Caki2 (cell line): ENCODE results near the gene LCE1F. TPM values are rescaled to one million over a fixed set of nuclear protein-coding genes. Genes with fewer than 3 reads are reported as not detected.

Source experiments
- DNase-seq: peaks from one replicate; pipeline ENCODE4 v3.0.0-alpha.2; 2015; ENCODE audit warnings: low read depth
- in situ Hi-C: cut with HindIII; loops from 2 replicates; pipeline ENCODE4 v1.10.0; 2016; ENCODE audit warnings: low sequenced_read_pairs, low pct_unique_long_range_greater_than_20kb, mixed read lengths
- total RNA-seq: library from RNA; depleted of rRNA; stranded (reverse); fragments of >200 nt; shearing (Covaris generic); gene quantifications from 2 replicates; pipeline ENCODE4 v1.2.3, GENCODE V29; 2014; ENCODE audit warnings: low replicate concordance

The LCE1F gene
- total RNA-seq, 1 experiment from 2014 or later, result not detected

DNA sequence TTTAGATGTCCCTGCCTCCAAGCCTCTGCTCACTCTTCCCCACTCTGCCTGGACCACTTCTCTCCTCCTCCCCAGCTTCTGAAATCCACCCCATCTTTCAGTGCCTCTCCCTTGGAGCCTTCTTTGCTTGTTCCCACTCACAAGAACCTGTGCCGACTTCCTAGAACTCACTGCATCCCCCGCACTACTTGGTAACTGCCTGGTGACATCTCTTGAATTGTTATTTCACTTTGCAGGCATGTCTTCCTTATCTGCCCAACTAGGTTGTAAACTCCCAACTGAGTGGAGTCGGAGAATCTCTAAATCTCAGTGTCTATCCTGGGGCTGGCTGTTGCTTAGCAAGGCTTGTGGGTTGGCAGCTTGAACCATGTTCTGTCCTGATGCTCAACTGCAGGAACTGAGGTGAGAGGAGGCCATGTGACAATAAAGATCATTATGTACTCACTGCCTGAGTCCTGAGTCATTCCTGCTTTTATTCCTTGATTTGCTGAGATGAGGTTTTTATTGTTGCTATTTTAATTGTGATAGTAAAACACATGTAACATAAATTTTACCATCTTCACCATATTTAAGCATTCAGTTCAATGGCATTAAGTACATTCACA lies 13.2 kb upstream of the LCE1F start:
- no peak for DNase-seq
- in situ Hi-C loops, result no loop called here

DNA sequence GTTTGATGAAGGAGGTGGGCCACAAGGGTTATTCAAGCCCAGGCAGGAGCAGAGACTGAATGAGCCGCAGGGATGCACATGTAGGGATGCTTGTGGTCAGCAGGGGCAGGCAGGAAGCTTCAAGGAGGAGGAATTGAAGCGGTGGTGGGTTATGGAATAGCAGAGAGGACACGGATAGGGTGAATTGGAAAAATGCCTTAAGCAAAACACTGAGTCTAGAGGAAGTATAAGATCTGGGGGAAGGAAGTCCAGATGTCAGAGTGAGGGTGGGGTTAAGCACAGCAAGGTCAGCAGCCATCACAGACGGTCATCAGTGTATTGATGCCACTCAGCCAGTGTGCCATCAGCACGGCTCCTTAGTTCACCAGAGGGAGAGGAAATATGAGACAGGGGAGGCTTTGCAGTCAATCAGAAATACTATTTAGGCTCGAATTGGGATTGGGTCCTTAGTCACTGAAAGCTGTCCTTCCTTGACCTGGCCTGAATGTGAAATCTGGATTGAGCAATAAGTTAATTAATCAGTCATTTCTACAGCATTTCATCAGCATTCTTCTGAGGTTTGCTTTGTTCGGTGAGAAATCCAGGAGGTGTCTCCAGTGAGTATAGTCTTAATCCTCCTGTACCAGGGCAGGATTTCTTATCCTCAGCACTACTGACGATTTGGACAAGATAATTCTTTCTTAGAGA lies 6.0 kb upstream of the LCE1F start:
- in situ Hi-C loops, result no loop called here
- no peak for DNase-seq

DNA sequence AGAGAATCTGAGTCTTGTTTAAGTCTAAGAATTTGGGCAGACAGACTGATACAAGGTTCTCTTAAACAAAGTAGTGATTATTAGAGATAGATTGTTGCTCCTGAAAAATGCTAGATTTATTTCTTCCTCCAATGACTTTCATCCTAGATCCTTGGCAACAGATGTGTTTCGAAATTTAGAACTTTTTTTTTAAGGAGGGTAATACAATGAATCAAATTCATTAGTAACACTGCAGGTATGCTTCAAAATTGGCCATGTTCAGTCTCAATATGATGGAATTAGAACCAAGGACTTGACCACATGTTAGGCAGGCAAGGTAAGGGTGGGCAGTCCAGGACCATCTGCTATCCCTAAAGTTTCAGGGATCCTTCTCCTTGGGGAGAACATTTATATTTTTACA lies 4.5 kb upstream of the LCE1F start:
- in situ Hi-C loops, result no loop called here
- no peak for DNase-seq

DNA sequence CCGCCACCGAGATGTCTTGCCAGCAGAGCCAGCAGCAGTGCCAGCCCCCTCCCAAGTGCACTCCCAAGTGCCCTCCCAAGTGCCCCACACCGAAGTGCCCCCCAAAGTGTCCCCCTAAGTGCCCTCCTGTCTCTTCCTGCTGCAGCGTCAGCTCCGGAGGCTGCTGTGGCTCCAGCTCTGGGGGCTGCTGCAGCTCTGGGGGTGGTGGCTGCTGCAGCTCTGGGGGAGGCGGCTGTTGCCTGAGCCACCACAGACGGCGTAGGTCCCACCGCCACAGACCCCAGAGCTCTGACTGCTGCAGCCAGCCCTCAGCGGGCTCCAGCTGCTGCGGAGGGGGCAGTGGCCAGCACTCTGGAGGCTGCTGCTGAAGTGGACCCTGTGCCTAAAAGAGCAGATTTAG lies 1.4 kb downstream of the LCE1F start:
- no peak for DNase-seq
- in situ Hi-C loops, result no loop called here

- peak; percentile 8 for DNase-seq
- in situ Hi-C loops, result no loop called here
Measured at GRCh38 chr1:152777510-152778137, 2.7 kb downstream of the LCE1F start.

DNA sequence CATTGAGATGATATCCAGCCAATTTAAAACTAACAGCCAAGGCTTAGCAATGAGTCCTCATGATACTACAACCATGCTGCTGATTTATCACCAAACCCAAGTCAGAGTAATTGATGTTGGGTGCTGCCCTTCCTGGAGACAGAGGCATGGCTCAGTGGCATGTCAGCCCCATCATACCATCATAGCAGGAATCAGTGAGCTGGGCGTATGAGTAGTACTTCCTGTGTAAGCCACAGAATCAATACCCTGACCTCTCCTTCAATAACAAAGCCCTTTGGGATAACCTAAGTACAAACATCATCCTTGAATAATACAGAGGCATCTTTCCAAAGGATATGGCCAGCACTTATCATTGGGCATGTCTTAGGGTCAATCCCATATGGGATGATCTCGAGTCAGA lies 8.2 kb downstream of the LCE1F start:
- in situ Hi-C loops, result no loop called here
- DNase-seq, result no peak

DNA sequence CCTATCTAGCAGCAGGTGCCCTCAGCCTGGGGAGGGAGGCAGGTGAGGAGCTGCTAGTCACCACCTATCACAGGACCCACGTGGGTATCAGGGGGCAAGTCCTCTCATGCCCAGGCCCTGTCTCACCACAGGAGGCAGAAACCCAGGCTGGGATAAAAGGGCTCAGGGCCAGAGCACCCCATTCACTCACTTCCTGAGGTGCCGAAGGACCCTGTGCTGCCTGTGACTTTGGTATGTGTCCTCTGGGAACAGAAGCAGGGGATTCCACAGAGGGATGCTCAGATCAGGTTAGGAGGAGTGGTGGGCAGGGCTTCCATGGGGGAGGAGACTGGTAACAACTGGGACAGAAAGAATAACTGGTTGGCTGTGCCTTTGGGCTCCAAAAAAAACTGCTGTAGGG lies 11.1 kb downstream of the LCE1F start, which contains the start of gene LCE1E:
Gene LCE1E (plus strand): TSS at position 181 of the 400 bp plus-strand sequence. CDS start 1,043 bp downstream, outside the sequence.
- in situ Hi-C loops, result no loop called here
- no peak for DNase-seq

DNA sequence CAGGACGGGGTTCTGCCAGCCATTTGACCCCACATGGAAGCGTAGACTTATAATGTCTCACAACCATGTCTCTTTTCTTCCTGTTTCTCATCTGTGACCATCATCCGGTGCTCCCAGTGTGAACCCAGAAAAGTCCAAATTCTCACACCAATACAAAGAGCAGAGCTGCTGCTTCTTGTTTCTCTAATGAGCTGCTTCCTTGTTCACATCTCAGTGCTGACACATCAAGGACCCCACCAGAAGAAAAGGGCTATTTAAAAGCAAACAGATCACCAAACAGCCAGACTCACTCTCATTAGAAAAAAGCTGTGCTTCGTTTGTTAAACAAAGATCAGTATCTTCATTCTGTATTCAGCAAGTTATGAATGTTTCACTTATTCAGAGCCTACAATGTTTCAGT lies 20.7 kb downstream of the LCE1F start:
- DNase-seq, result no peak
- in situ Hi-C loops, result no loop called here

DNA sequence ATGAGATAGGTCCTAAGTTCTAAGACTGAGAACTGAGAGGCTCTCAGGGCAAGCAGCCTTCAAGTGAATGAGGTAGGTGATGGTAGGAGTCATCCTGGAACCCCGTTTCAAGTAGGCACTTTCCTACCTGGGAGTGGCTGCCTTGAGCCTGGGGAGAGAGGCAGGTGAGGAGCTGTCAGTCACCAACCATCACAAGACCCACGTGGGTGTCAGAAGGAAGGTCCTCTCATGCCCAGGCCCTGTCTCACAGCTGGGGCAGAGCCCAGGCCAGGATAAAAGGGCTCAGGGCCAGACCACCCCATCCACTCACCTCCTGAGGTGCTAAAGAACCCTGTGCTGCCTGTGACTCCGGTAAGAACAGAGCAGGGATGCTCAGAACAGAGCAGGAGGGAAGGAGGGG lies 21.5 kb downstream of the LCE1F start, which contains the start of gene LCE1D:
Gene LCE1D (plus strand): TSS at position 301 of the 400 bp plus-strand sequence. CDS start 1,074 bp downstream, outside the sequence.
- DNase-seq, result no peak
- in situ Hi-C loops, result no loop called here

DNA sequence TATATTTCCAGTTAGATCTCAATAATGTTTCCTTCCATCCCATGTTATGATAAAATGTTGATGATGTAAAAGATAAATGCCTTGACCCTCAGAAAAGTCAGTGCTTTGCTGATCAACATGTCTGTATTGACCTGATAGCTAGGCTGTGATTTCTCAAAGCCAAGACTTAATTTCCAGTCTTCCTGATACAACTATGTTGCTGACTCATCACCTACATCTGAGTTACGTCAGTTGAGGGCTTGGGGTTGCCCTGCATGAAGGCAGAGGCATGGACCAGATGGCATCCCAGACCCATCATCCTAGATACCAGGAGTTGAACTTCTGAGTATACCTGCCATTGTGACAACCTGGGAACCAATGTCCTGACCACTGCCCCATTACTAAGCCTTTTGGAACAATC lies 26.4 kb downstream of the LCE1F start:
- no peak for DNase-seq
- in situ Hi-C loops, result no loop called here

DNA sequence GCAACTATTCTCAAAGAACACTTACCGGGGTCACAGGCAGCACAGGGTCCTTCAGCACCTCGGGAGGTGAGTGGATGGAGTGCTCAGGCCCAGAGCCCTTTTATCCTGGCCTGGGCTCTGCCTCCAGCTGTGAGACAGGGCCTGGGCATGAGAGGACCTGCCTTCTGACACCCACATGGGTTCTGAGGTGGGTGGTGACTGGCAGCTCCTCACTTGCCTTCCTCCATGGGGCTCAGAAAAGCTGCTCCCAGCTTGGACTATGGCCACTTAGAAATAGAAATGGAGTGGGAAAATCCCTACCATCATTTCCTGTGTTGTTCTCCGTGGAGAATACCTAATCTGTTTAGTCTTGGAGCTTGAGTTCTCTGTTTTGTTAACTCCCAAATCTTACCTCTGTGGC lies 31.6 kb downstream of the LCE1F start, which contains the start of gene LCE1C:
Gene LCE1C (minus strand): TSS at position 76 of the 400 bp plus-strand sequence. CDS start 1,173 bp downstream, outside the sequence.
- in situ Hi-C loops, result no loop called here
- no peak for DNase-seq

DNA sequence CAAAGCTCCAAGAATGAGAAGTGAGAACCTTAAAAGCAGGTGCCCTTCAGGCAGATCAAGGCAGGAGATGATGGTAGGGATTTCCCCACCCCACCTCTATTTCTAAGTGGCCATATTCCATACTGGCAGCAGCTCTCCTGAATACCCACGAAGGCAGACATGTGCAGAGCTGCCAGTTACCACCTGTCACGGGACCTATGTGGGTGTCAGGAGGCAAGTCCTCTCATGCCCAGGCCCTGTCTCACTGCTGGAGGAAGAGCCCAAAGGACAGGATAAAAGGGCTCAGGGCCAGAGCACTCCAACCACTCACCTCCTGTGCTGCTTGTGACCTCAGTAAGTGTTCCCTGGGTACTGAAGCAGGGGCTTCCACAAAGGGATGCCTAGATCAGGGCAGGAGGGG lies 36.1 kb downstream of the LCE1F start:
- DNase-seq, result no peak
- in situ Hi-C loops, result no loop called here

DNA sequence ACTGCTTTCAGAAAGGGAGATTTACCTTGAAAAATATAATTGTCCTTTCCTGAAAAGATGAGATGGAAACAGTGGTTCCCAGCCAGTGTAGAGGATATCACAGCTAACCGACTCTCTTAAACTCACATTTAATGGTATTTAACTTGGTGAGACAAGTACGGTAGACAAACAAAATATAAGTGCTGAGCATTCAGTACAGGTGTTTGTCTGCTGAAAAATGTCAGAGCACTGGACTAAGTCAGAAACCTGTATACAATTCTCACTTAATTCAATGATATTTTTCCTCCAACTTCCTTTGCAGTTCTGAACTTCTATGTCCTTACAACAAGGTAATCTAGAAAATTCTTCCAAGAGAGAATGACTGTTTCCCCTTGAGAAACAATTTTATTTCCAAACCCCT lies 36.7 kb downstream of the LCE1F start, which contains the start of gene LCE1B:
Gene LCE1B (plus strand): TSS at position 301 of the 400 bp plus-strand sequence. CDS start 476 bp downstream, outside the sequence.
- in situ Hi-C loops, result no loop called here
- no peak for DNase-seq

DNA sequence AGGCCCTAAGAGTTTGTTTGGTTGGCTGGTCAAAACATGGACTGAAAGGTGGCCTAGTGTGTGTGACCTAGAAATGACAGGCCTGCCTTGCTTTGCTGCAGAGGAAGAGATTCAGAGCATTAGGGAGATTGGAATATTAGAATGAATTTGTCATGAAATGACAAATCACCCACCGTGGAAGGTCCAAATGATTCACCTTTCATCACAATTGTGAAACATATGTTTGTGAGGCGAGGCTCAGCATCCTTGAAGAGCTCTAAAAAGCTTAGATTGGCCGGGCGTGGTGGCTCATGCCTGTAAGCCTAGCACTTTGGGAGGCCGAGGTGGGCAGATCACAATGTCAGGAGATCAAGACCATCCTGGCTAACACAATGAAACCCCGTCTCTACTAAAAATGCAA lies 42.4 kb downstream of the LCE1F start:
- DNase-seq, result no peak
- in situ Hi-C loops, result no loop called here

- DNase-seq, result no peak
- in situ Hi-C loops, result no loop called here
Measured at GRCh38 chr1:152823294-152823693, 48.4 kb downstream of the LCE1F start.

DNA sequence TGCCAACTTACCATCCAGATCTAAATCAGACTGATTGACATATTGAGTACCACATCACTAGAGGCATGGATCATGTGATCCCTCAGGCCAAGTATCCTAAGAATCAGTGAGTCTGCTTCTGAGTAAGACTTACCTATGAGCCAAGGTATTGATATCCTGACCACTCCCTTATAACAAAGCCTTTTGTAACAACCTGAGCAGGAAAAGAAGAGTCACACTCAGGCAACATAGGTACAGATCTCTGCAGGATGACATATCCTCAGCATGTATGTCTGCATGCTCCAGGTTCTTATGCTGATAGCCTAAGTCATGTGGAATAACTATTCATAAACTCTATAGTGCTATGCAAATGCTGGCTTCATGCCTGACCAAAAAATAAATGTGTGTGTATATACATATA lies 50.0 kb downstream of the LCE1F start:
- in situ Hi-C loops, result no loop called here
- DNase-seq, result no peak
